ENCODE results near the gene DHX8.
A peak's percentile ranks its signal among the peaks of the same experiment; 100 is the strongest.

DHX8 gene

GRCh38 chr17:43483674-43484551 is at the start of gene DHX8:
Gene DHX8 (plus strand): TSS chr17:43483975. CDS start chr17:43484038, 63 bp downstream.
- no peaks in the 10 kb centered on the region for H3K27me3 ChIP-seq (ENCODE audit: control insufficient read depth, insufficient read depth, low read length)
- H3K9ac ChIP-seq (ENCODE audit: low read depth, low read length): peak within 1 kb of the TSS; percentile 90

DNA sequence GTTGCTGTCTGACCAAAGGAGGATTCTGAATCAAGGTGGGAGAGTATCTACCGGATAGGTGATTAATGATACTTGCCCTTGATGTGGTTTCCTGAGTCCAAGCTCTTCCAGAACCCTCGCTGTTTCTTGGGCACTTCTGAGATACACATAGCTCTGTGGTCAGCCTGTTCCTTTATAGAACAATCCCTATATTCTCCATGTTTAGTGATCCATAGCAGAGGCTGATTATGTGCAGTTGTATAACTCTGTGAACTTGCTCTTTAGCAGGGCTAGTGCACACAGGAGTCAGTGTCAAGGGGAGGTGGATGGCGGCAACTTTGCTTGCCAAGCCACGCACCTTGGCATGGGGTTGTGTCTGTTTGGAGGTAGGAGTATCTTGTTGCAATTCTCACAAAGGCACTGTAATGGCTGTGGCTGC is 48.9 kb upstream of the DHX8 start:
- Histone ChIP-seq H3K9ac (ENCODE audit: low read depth, low read length) (no peak overlapping the region), H3K9me3 (ENCODE audit: control insufficient read depth, insufficient read depth, low read length) (no peaks in the 10 kb centered on the region), H3K27me3 (ENCODE audit: control insufficient read depth, insufficient read depth, low read length) (no peaks in the 10 kb centered on the region), H3K36me3 (ENCODE audit: control insufficient read depth, insufficient read depth, low read length) (no peaks in the 10 kb centered on the region), H3K4me3 (ENCODE audit: low read depth, low read length) (no peak overlapping the region), H3K4me1 (ENCODE audit: control insufficient read depth, insufficient read depth, low read length) (peaks cover 8% of the 10 kb centered on the region)

More at GRCh38 chr17:43483674-43484551, at the start of gene DHX8:
- H3K4me3 ChIP-seq (ENCODE audit: low read depth, low read length): peak within 1 kb of the TSS; percentile 96
- peaks cover 2% of the 10 kb centered on the region for H3K4me1 ChIP-seq (ENCODE audit: control insufficient read depth, insufficient read depth, low read length)
- no peaks in the 10 kb centered on the region for H3K36me3 ChIP-seq (ENCODE audit: control insufficient read depth, insufficient read depth, low read length)
- H3K9me3 ChIP-seq (ENCODE audit: control insufficient read depth, insufficient read depth, low read length): no peaks in the 10 kb centered on the region

DNA sequence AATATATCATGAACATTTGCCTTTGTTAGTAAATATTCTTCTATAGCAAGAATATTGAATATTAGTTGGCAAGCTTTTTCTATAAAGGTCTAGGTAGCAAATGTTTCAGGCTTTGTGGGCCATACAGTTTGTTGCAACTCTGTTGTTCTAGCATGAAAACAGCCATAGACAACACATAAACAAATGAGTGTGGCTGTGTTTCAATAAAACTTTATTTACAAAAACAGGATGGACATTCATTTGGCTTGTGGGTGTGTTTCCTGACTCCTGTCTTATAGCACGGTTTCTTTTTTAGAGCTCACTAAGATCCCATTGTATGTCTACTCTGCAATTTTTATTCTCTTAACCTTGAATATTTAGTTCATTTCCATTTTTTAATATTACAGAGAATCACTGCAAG is 46.0 kb upstream of the DHX8 start:
- no peaks in the 10 kb centered on the region for H3K27me3 ChIP-seq (ENCODE audit: control insufficient read depth, insufficient read depth, low read length)
- H3K4me1 ChIP-seq (ENCODE audit: control insufficient read depth, insufficient read depth, low read length): peaks cover 3% of the 10 kb centered on the region
- no peak overlapping the region for H3K4me3 ChIP-seq (ENCODE audit: low read depth, low read length)
- H3K9me3 ChIP-seq (ENCODE audit: control insufficient read depth, insufficient read depth, low read length): no peaks in the 10 kb centered on the region
- no peaks in the 10 kb centered on the region for H3K36me3 ChIP-seq (ENCODE audit: control insufficient read depth, insufficient read depth, low read length)
- H3K9ac ChIP-seq (ENCODE audit: low read depth, low read length): no peak overlapping the region

GRCh38 chr17:43438626-43439025 is 45.1 kb upstream of the DHX8 start:
- H3K4me1 ChIP-seq (ENCODE audit: control insufficient read depth, insufficient read depth, low read length): peaks cover 3% of the 10 kb centered on the region
- H3K36me3 ChIP-seq (ENCODE audit: control insufficient read depth, insufficient read depth, low read length): no peaks in the 10 kb centered on the region
- H3K9me3 ChIP-seq (ENCODE audit: control insufficient read depth, insufficient read depth, low read length): no peaks in the 10 kb centered on the region
- no peak overlapping the region for H3K9ac ChIP-seq (ENCODE audit: low read depth, low read length)
- H3K27me3 ChIP-seq (ENCODE audit: control insufficient read depth, insufficient read depth, low read length): no peaks in the 10 kb centered on the region
- no peak overlapping the region for H3K4me3 ChIP-seq (ENCODE audit: low read depth, low read length)

GRCh38 chr17:43439041-43439440 is 44.7 kb upstream of the DHX8 start:
- H3K9me3 ChIP-seq (ENCODE audit: control insufficient read depth, insufficient read depth, low read length): no peaks in the 10 kb centered on the region
- no peak overlapping the region for H3K9ac ChIP-seq (ENCODE audit: low read depth, low read length)
- H3K27me3 ChIP-seq (ENCODE audit: control insufficient read depth, insufficient read depth, low read length): no peaks in the 10 kb centered on the region
- peaks cover 3% of the 10 kb centered on the region for H3K4me1 ChIP-seq (ENCODE audit: control insufficient read depth, insufficient read depth, low read length)
- no peak overlapping the region for H3K4me3 ChIP-seq (ENCODE audit: low read depth, low read length)
- H3K36me3 ChIP-seq (ENCODE audit: control insufficient read depth, insufficient read depth, low read length): no peaks in the 10 kb centered on the region

GRCh38 chr17:43442711-43443110 is 41.1 kb upstream of the DHX8 start:
- H3K27me3 ChIP-seq (ENCODE audit: control insufficient read depth, insufficient read depth, low read length): no peaks in the 10 kb centered on the region
- no peak overlapping the region for H3K9ac ChIP-seq (ENCODE audit: low read depth, low read length)
- H3K36me3 ChIP-seq (ENCODE audit: control insufficient read depth, insufficient read depth, low read length): no peaks in the 10 kb centered on the region
- no peak overlapping the region for H3K4me3 ChIP-seq (ENCODE audit: low read depth, low read length)
- H3K9me3 ChIP-seq (ENCODE audit: control insufficient read depth, insufficient read depth, low read length): no peaks in the 10 kb centered on the region
- peaks cover 3% of the 10 kb centered on the region for H3K4me1 ChIP-seq (ENCODE audit: control insufficient read depth, insufficient read depth, low read length)

DNA sequence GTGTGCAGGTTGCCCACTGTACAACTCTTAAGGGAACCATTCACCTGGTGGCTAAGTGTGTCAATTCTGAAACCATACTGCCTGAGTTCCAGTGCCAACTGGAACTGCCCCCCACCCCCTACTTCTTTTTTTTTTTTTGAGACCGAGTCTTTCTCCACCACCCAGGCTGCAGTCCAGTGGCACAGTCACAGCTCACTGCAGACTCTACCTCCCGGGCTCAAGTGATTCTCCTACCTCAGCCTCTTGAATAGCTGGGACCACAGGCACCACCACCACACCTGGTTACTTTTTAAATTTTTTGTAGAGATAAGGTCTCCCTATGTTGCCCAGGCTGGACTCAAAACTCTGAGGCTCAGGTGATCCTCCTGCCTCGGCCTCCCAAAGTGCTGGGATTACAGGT is 40.4 kb upstream of the DHX8 start:
- Histone ChIP-seq H3K4me1 (ENCODE audit: control insufficient read depth, insufficient read depth, low read length) (peaks cover 3% of the 10 kb centered on the region), H3K4me3 (ENCODE audit: low read depth, low read length) (no peak overlapping the region), H3K27me3 (ENCODE audit: control insufficient read depth, insufficient read depth, low read length) (no peaks in the 10 kb centered on the region), H3K9me3 (ENCODE audit: control insufficient read depth, insufficient read depth, low read length) (no peaks in the 10 kb centered on the region), H3K9ac (ENCODE audit: low read depth, low read length) (no peak overlapping the region), H3K36me3 (ENCODE audit: control insufficient read depth, insufficient read depth, low read length) (no peaks in the 10 kb centered on the region)

DNA sequence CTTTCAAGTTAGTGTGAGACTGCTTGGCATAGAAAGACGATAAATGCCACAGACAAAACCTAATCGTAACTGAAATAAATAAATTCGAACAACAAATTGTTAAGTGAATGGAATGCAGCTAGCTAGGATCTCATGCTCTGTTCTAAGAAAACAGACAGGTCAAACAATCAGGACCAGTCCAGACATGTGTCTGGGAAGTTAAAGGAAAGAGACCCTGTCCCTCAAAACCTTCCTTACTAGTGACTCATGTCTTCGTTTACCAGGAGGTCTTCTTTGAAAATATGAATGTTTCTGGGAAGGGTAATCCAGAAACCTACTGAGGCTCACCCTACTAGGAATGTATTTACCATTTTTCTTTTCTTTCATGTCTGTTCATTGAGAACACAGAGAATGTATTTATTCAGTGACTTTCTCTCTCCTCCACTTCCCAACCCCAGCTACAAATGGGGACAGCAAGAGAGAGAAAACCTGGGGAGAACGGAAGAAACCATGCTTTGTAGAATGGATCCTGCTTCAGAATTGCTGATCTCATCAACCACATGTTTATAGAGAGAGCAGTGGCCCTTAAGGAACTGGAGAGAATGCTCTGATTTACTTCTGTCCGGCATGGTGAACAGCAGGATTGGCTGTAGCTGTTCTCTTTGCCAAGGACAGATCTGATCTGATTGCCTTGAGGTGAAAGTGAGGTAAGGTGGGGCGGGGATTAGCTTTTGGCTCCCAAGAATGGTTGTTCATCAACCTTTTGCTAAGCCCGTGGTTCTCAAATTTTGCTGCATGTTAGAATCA is 39.4 kb upstream of the DHX8 start:
- Histone ChIP-seq H3K27me3 (ENCODE audit: control insufficient read depth, insufficient read depth, low read length) (no peaks in the 10 kb centered on the region), H3K4me1 (ENCODE audit: control insufficient read depth, insufficient read depth, low read length) (no peaks in the 10 kb centered on the region), H3K9ac (ENCODE audit: low read depth, low read length) (no peak overlapping the region), H3K9me3 (ENCODE audit: control insufficient read depth, insufficient read depth, low read length) (no peaks in the 10 kb centered on the region), H3K4me3 (ENCODE audit: low read depth, low read length) (no peak overlapping the region), H3K36me3 (ENCODE audit: control insufficient read depth, insufficient read depth, low read length) (no peaks in the 10 kb centered on the region)

DNA sequence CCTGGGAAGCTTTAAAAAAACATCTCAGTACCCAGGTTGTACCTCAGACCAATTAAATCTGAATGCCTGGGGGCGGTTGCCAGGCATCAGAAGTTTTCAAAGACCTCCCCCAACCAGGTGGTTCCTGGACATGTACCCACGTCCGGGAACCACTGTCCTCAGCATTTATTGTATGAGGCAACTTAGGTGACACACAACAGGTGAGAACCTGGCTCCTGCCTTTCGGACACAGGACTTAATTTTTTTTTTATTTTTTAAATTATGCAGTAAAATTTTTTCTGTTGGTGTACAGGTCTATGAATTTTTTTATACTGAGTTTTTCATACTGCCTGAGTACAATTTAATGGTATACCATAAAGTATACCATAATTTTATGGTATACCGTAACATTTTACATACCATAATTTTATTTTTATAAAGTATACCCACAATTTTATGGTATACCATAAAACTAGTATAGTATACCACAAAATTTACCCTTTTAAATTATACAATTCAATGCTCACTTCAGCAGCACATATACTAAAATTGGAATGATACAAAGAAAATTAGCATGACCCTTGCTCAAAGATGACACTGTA is 38.7 kb upstream of the DHX8 start:
- H3K36me3 ChIP-seq (ENCODE audit: control insufficient read depth, insufficient read depth, low read length): no peaks in the 10 kb centered on the region
- no peak overlapping the region for H3K9ac ChIP-seq (ENCODE audit: low read depth, low read length)
- no peak overlapping the region for H3K4me3 ChIP-seq (ENCODE audit: low read depth, low read length)
- no peaks in the 10 kb centered on the region for H3K27me3 ChIP-seq (ENCODE audit: control insufficient read depth, insufficient read depth, low read length)
- no peaks in the 10 kb centered on the region for H3K4me1 ChIP-seq (ENCODE audit: control insufficient read depth, insufficient read depth, low read length)
- no peaks in the 10 kb centered on the region for H3K9me3 ChIP-seq (ENCODE audit: control insufficient read depth, insufficient read depth, low read length)

DNA sequence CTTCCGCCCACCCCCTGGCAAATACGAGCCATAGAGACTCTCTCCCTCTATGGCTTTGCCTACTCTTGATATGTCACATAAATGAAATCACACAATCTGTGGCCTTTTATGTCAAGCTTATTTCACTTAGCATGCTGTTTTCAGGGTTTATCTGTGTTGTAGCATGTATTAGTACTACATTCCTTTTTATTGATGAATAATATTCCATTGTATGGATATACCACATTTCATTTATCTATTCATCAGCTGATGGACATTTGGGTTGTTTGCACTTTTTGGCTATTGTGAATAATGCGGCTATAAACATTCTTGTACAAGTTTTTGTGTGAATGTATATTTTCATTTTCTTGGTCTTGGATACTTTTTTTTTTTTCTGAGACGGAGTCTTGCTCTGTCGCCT is 37.0 kb upstream of the DHX8 start:
- no peak overlapping the region for H3K4me3 ChIP-seq (ENCODE audit: low read depth, low read length)
- H3K27me3 ChIP-seq (ENCODE audit: control insufficient read depth, insufficient read depth, low read length): no peaks in the 10 kb centered on the region

DNA sequence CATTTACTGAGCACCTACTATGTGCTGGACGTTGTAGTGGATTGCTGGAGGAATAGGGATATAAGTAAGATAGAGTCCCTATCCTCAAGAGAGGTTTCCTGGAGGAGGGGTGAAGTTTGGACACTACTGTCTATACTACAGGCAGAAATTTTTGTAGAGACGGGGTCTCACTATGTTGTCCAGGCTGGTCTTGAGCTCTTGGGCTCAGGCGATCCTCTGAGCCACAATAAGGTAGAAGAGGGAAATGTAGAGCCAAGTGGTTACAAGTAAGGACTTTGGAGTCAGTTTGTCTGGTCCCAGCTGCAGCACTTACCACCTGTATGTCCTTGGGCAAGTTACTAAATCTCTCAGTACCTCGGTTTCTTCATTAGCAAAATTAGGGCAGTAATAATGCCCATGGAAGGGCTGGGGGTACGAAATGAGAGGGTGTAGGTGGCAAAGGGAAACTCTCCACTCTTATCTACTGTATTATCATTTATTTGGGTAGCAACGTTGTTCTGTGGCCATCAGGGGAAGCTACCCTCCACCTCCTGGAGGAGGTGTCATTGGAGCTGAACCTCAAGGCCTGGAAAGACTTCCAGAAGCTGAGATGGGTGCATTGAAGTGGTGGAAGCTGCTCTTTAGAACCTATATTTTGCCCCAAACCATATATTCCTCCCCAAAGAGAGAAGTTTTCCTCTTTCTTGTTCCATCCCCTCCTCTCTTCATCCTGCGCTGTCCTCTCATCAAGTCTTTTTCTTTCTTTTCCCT is 34.9 kb upstream of the DHX8 start:
- H3K4me3 ChIP-seq (ENCODE audit: low read depth, low read length): no peak overlapping the region
- no peaks in the 10 kb centered on the region for H3K9me3 ChIP-seq (ENCODE audit: control insufficient read depth, insufficient read depth, low read length)
- H3K27me3 ChIP-seq (ENCODE audit: control insufficient read depth, insufficient read depth, low read length): no peaks in the 10 kb centered on the region
- H3K4me1 ChIP-seq (ENCODE audit: control insufficient read depth, insufficient read depth, low read length): no peaks in the 10 kb centered on the region
- no peak overlapping the region for H3K9ac ChIP-seq (ENCODE audit: low read depth, low read length)
- H3K36me3 ChIP-seq (ENCODE audit: control insufficient read depth, insufficient read depth, low read length): no peaks in the 10 kb centered on the region

More for the DNA sequence above, 37.0 kb upstream of the DHX8 start:
- Histone ChIP-seq H3K4me1 (ENCODE audit: control insufficient read depth, insufficient read depth, low read length) (no peaks in the 10 kb centered on the region), H3K9me3 (ENCODE audit: control insufficient read depth, insufficient read depth, low read length) (no peaks in the 10 kb centered on the region), H3K36me3 (ENCODE audit: control insufficient read depth, insufficient read depth, low read length) (no peaks in the 10 kb centered on the region), H3K9ac (ENCODE audit: low read depth, low read length) (no peak overlapping the region)
